ENCODE results near the gene GPI. TPM values are rescaled to one million over a fixed set of nuclear protein-coding genes. Genes with fewer than 3 reads are reported as not detected.
"Not testable (repeated sequence)": the region's sequence is repeated elsewhere in the genome, so short reads cannot be mapped to it uniquely, and the experiment has no call there.

GPI gene
- total RNA-seq, 2 experiments from 2014 or later: 661 to 697 TPM

- DNase-seq; H3K4me3 Mint-ChIP-seq; CTCF ChIA-PET; H3K27me3 Mint-ChIP-seq (ENCODE audit: low read depth); ATAC-seq; H3K27ac Mint-ChIP-seq; H3K9me3 Mint-ChIP-seq (ENCODE audit: insufficient read depth); H3K4me1 Mint-ChIP-seq (ENCODE audit: low read depth): not testable (repeated sequence)
- POLR2A ChIA-PET: interaction anchor here (0.7 kb wide), 1 partner anchor 10 kb away, joined by 5 read pairs; no protein-coding TSS in a partner anchor
- H3K36me3 Mint-ChIP-seq (ENCODE audit: low read depth): peaks cover 37% of the 10 kb centered on the region
Measured at GRCh38 chr19:34388745-34389144, 23.7 kb downstream of the GPI start.

GRCh38 chr19:34391813-34392212 is 26.8 kb downstream of the GPI start:
- ChIA-PET CTCF (no interaction called here), POLR2A (no interaction called here)
- H3K4me3 Mint-ChIP-seq: no peak overlapping the region
- H3K27me3 Mint-ChIP-seq (ENCODE audit: low read depth): no peaks in the 10 kb centered on the region
- DNase-seq (no peak), ATAC-seq (no peak)
- no peak overlapping the region for H3K27ac Mint-ChIP-seq
- H3K36me3 Mint-ChIP-seq (ENCODE audit: low read depth): peaks cover 23% of the 10 kb centered on the region
- no peaks in the 10 kb centered on the region for H3K4me1 Mint-ChIP-seq (ENCODE audit: low read depth)
- H3K9me3 Mint-ChIP-seq (ENCODE audit: insufficient read depth): no peaks in the 10 kb centered on the region

GRCh38 chr19:34393031-34393430 is 28.0 kb downstream of the GPI start:
- ATAC-seq: no peak
- Mint-ChIP-seq H3K36me3 (ENCODE audit: low read depth) (peaks cover 22% of the 10 kb centered on the region), H3K4me3 (no peak overlapping the region), H3K4me1 (ENCODE audit: low read depth) (no peaks in the 10 kb centered on the region), H3K27me3 (ENCODE audit: low read depth) (no peaks in the 10 kb centered on the region), H3K27ac (no peak overlapping the region), H3K9me3 (ENCODE audit: insufficient read depth) (no peaks in the 10 kb centered on the region)
- DNase-seq: no peak
- POLR2A ChIA-PET: no interaction called here
- CTCF ChIA-PET: no interaction called here

DNA sequence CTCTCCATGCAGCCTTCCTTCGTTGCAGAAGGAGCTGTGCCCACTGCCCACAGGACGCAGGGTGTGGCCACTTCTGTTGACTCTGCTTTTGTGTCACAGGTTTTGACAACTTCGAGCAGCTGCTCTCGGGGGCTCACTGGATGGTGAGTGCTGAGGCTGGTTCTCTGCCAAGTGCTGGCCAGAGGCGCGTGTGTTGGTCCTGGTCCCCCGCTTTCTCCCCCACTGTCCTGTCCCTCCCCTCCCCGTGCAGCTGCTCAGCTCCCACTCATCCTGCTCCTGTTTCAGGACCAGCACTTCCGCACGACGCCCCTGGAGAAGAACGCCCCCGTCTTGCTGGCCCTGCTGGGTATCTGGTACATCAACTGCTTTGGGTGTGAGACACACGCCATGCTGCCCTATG is 28.6 kb downstream of the GPI start:
- POLR2A ChIA-PET: no interaction called here
- Mint-ChIP-seq H3K36me3 (ENCODE audit: low read depth) (peaks cover 25% of the 10 kb centered on the region), H3K27me3 (ENCODE audit: low read depth) (no peaks in the 10 kb centered on the region)

GRCh38 chr19:34397853-34398252 is 32.9 kb downstream of the GPI start:
- no peak overlapping the region for H3K27ac Mint-ChIP-seq
- H3K27me3 Mint-ChIP-seq (ENCODE audit: low read depth): no peaks in the 10 kb centered on the region
- peaks cover 54% of the 10 kb centered on the region for H3K36me3 Mint-ChIP-seq (ENCODE audit: low read depth)
- DNase-seq: no peak
- ChIA-PET POLR2A (interaction anchor here (1.8 kb wide), 1 partner anchor 30 kb away, joined by 7 read pairs; the partner anchor contains the start of gene UBA2), CTCF (interaction anchor here (0.7 kb wide), 1 partner anchor 220 kb away, joined by 3 read pairs; no protein-coding TSS in a partner anchor)
- no peak overlapping the region for H3K4me3 Mint-ChIP-seq
- no peaks in the 10 kb centered on the region for H3K9me3 Mint-ChIP-seq (ENCODE audit: insufficient read depth)
- ATAC-seq: no peak
- no peaks in the 10 kb centered on the region for H3K4me1 Mint-ChIP-seq (ENCODE audit: low read depth)

More for the DNA sequence above, 28.6 kb downstream of the GPI start:
- H3K9me3 Mint-ChIP-seq (ENCODE audit: insufficient read depth): no peaks in the 10 kb centered on the region
- H3K27ac Mint-ChIP-seq: no peak overlapping the region
- no peak overlapping the region for H3K4me3 Mint-ChIP-seq
- DNase-seq (no peak), ATAC-seq (no peak)
- CTCF ChIA-PET: interaction anchor here (1.4 kb wide), 1 partner anchor 37 kb away, joined by 4 read pairs; no protein-coding TSS in a partner anchor
- no peaks in the 10 kb centered on the region for H3K4me1 Mint-ChIP-seq (ENCODE audit: low read depth)

DNA sequence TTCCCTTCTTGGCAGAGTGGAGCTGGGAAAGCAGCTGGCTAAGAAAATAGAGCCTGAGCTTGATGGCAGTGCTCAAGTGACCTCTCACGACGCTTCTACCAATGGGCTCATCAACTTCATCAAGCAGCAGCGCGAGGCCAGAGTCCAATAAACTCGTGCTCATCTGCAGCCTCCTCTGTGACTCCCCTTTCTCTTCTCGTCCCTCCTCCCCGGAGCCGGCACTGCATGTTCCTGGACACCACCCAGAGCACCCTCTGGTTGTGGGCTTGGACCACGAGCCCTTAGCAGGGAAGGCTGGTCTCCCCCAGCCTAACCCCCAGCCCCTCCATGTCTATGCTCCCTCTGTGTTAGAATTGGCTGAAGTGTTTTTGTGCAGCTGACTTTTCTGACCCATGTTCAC is 34.9 kb downstream of the GPI start:
- Mint-ChIP-seq H3K27me3 (ENCODE audit: low read depth) (no peaks in the 10 kb centered on the region), H3K4me1 (ENCODE audit: low read depth) (peaks cover 9% of the 10 kb centered on the region), H3K4me3 (no peak overlapping the region), H3K36me3 (ENCODE audit: low read depth) (peaks cover 53% of the 10 kb centered on the region), H3K9me3 (ENCODE audit: insufficient read depth) (no peaks in the 10 kb centered on the region), H3K27ac (no peak overlapping the region)
- POLR2A ChIA-PET: no interaction called here
- no peak for DNase-seq
- CTCF ChIA-PET: no interaction called here
- ATAC-seq: no peak

DNA sequence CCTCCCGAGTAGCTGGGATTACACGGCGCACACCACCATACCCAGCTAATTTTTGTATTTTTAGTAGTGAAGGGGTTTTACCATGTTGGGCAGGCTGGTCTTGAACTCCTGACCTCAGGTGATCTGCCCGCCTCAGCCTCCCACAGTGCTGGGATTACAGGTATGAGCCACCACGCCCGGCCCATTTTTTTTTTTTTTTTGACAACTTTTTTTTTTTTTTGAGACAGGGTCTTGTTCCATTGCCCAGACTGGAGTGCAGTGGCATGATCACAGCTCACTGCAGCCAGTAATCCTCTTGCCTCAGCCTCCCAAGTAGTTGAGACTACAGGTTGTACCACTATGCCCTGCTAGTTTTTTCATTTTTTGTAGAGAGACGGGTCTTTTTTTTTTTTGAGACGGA is 35.8 kb downstream of the GPI start:
- H3K9me3 Mint-ChIP-seq (ENCODE audit: insufficient read depth); ATAC-seq; CTCF ChIA-PET; H3K27ac Mint-ChIP-seq; H3K27me3 Mint-ChIP-seq (ENCODE audit: low read depth); DNase-seq; POLR2A ChIA-PET; H3K4me3 Mint-ChIP-seq: not testable (repeated sequence)
- H3K4me1 Mint-ChIP-seq (ENCODE audit: low read depth): peaks cover 11% of the 10 kb centered on the region
- H3K36me3 Mint-ChIP-seq (ENCODE audit: low read depth): peaks cover 48% of the 10 kb centered on the region

- CTCF ChIA-PET: interaction anchor here (1.4 kb wide), 1 partner anchor 28 kb away, joined by 3 read pairs; no protein-coding TSS in a partner anchor
Measured at GRCh38 chr19:34402074-34402600, 37.1 kb downstream of the GPI start.

GRCh38 chr19:34403784-34404108 is 38.8 kb downstream of the GPI start:
- Mint-ChIP-seq H3K36me3 (ENCODE audit: low read depth) (peaks cover 32% of the 10 kb centered on the region), H3K27ac (peak overlapping the region; percentile 63), H3K9me3 (ENCODE audit: insufficient read depth) (no peaks in the 10 kb centered on the region), H3K4me1 (ENCODE audit: low read depth) (peaks cover 20% of the 10 kb centered on the region), H3K4me3 (peak overlapping the region; percentile 88), H3K27me3 (ENCODE audit: low read depth) (no peaks in the 10 kb centered on the region)
- POLR2A ChIA-PET: interaction anchor here (1.6 kb wide), 1 partner anchor 9 kb away, joined by 8 read pairs; no protein-coding TSS in a partner anchor
- no peak for DNase-seq
- ATAC-seq: no peak
- CTCF ChIA-PET: interaction anchor here (1.3 to 2.0 kb wide), 2 partner anchors 26 to 28 kb away, joined by 4 to 10 read pairs; no protein-coding TSS in a partner anchor

More at GRCh38 chr19:34402074-34402600, 37.1 kb downstream of the GPI start:
- H3K4me1 Mint-ChIP-seq (ENCODE audit: low read depth): peaks cover 17% of the 10 kb centered on the region
- H3K36me3 Mint-ChIP-seq (ENCODE audit: low read depth): peaks cover 41% of the 10 kb centered on the region
- POLR2A ChIA-PET: interaction anchor here (0.6 kb wide), 2 partner anchors 19 to 28 kb away, joined by 3 read pairs; no protein-coding TSS in a partner anchor
- ATAC-seq (no peak), DNase-seq (no peak)
- no peak overlapping the region for H3K27ac Mint-ChIP-seq
- H3K9me3 Mint-ChIP-seq (ENCODE audit: insufficient read depth): no peaks in the 10 kb centered on the region
- H3K4me3 Mint-ChIP-seq: no peak overlapping the region
- H3K27me3 Mint-ChIP-seq (ENCODE audit: low read depth): no peaks in the 10 kb centered on the region

GRCh38 chr19:34404109-34404909 is 39.3 kb downstream of the GPI start, which contains the start of gene PDCD2L:
Gene PDCD2L (plus strand): TSS chr19:34404399. CDS start chr19:34404431, 32 bp downstream.
- H3K27ac Mint-ChIP-seq: peak within 1 kb of the TSS; percentile 81
- peaks cover 22% of the 10 kb centered on the region for H3K4me1 Mint-ChIP-seq (ENCODE audit: low read depth)
- ChIA-PET POLR2A (interaction anchor here (1.6 kb wide), 2 partner anchors 9 to 24 kb away, joined by 8 to 9 read pairs; partner anchors contain the start of gene UBA2), CTCF (interaction anchor here (1.3 to 2.0 kb wide), 2 partner anchors 26 to 27 kb away, joined by 4 to 10 read pairs; no protein-coding TSS in a partner anchor)
- H3K9me3 Mint-ChIP-seq (ENCODE audit: insufficient read depth): no peaks in the 10 kb centered on the region
- peaks cover 32% of the 10 kb centered on the region for H3K36me3 Mint-ChIP-seq (ENCODE audit: low read depth)
- DNase-seq: peak; percentile 95
- no peaks in the 10 kb centered on the region for H3K27me3 Mint-ChIP-seq (ENCODE audit: low read depth)
- H3K4me3 Mint-ChIP-seq: peak within 1 kb of the TSS; percentile 88
- peak; percentile 97 for ATAC-seq

DNA sequence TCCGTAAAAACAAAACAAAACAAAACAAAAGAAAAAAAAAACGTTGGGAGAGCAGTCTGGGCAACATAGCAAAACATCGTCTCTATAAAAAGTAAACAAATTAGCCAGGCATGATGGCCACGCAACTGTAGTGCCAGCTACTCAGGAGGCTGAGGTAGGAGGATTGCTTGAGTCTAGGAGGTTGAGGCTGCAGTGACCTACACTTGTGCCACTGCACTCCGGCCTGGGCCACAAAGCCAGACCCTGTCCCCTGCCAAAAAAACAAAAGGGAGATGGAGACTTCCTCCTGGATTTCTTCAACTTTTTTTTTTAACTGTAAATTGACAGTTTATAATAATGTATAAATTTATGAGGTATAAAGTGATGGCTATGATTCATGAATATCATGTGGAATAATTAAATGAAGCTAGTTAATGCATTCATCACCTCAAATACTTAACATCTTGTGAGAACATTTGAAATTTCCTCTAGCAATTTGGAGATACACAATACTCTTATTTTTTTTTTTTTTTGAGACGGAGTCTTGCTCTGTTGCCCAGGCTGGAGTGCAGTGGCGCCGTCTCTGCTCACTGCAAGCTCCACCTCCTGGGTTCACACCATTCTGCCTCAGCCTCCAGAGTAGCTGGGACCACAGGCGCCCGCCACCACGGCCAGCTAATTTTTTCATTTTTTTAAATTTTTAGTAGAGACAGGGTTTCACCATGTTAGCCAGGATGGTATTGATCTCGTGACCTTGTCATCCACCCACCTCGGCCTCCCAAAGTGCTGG is 41.1 kb downstream of the GPI start:
- Mint-ChIP-seq H3K9me3 (ENCODE audit: insufficient read depth) (no peaks in the 10 kb centered on the region), H3K4me1 (ENCODE audit: low read depth) (peaks cover 22% of the 10 kb centered on the region), H3K4me3 (peak overlapping the region; percentile 28), H3K36me3 (ENCODE audit: low read depth) (peaks cover 22% of the 10 kb centered on the region), H3K27ac (no peak overlapping the region), H3K27me3 (ENCODE audit: low read depth) (no peaks in the 10 kb centered on the region)
- CTCF ChIA-PET: interaction anchor here (1.1 kb wide), 1 partner anchor 24 kb away, joined by 3 read pairs; no protein-coding TSS in a partner anchor
- DNase-seq: no peak
- POLR2A ChIA-PET: interaction anchor here (1.6 kb wide), 1 partner anchor 22 kb away, joined by 9 read pairs; the partner anchor contains the start of gene UBA2
- no peak for ATAC-seq

Measured in activated CD8-positive, alpha-beta T cell treated with anti-CD3 and anti-CD28 coated beads, Interleukin-2, amount 10 ng/mL, durations not matched to agents 7 days and 5 days (primary cell).